Central memory CD8-positive, alpha-beta T cell (primary cell): ENCODE results near the gene RAB3B.

Experiments used
- ATAC-seq: fragments of 150-1000 bp; cut with Tn5 transposase; replicated peaks from 2 replicates; pipeline ENCODE4 v1.10.0; 2022; ENCODE audit warnings: mild to moderate bottlenecking, moderate FRiP score, moderate number of reproducible peaks; ENCODE audit not compliant: poor library complexity, severe bottlenecking; ENCODE audit errors: extremely low read depth
- DNase-seq, 2 donors: peaks; one replicate each; pipeline ENCODE4 v3.0.0; 2021; ENCODE audit warnings: low spot score in 2 of 2
- H3K27ac Mint-ChIP-seq: one replicate; pipeline ENCODE4 v1.8.0; 2022; ENCODE audit warnings: low read depth, mild to moderate bottlenecking, moderate library complexity, mixed read lengths
- H3K27me3 Mint-ChIP-seq: one replicate; pipeline ENCODE4 v1.8.0; 2022; ENCODE audit warnings: mixed read lengths
- H3K36me3 Mint-ChIP-seq: one replicate; pipeline ENCODE4 v1.8.0; 2022; ENCODE audit warnings: mild to moderate bottlenecking, moderate library complexity, mixed read lengths; ENCODE audit not compliant: insufficient read depth
- H3K4me1 Mint-ChIP-seq: one replicate; pipeline ENCODE4 v1.8.0; 2022; ENCODE audit warnings: mixed read lengths
- H3K4me3 Mint-ChIP-seq: one replicate; pipeline ENCODE4 v1.8.0; 2022; ENCODE audit warnings: mild to moderate bottlenecking, moderate library complexity, mixed read lengths
- H3K9me3 Mint-ChIP-seq: one replicate; pipeline ENCODE4 v1.8.0; 2022; ENCODE audit warnings: mixed read lengths

RAB3B gene

GRCh38 chr1:51961231-51961630, 29.3 kb downstream of the RAB3B start:
- Mint-ChIP-seq H3K4me3 (no peak overlapping the region), H3K4me1 (no peaks in the 10 kb centered on the region), H3K36me3 (no peaks in the 10 kb centered on the region), H3K27ac (no peak overlapping the region), H3K27me3 (peaks cover 15% of the 10 kb centered on the region), H3K9me3 (no peaks in the 10 kb centered on the region)
- no peak for ATAC-seq
- DNase-seq, result no peak

GRCh38 chr1:51960262-51960661, 30.2 kb downstream of the RAB3B start:
- DNase-seq, result no peak
- no peaks in the 10 kb centered on the region for H3K4me1 Mint-ChIP-seq
- H3K27ac Mint-ChIP-seq, result no peak overlapping the region

GRCh38 chr1:51958824-51959223, 31.7 kb downstream of the RAB3B start:
- DNase-seq (no peak), ATAC-seq (no peak)
- Mint-ChIP-seq H3K4me3 (no peak overlapping the region), H3K27me3 (peaks cover 15% of the 10 kb centered on the region), H3K27ac (no peak overlapping the region), H3K4me1 (no peaks in the 10 kb centered on the region), H3K9me3 (no peaks in the 10 kb centered on the region), H3K36me3 (no peaks in the 10 kb centered on the region)

More at GRCh38 chr1:51960262-51960661, 30.2 kb downstream of the RAB3B start:
- H3K4me3 Mint-ChIP-seq, result no peak overlapping the region
- no peaks in the 10 kb centered on the region for H3K36me3 Mint-ChIP-seq
- peaks cover 15% of the 10 kb centered on the region for H3K27me3 Mint-ChIP-seq
- H3K9me3 Mint-ChIP-seq, result no peaks in the 10 kb centered on the region
- no peak for ATAC-seq

GRCh38 chr1:51957618-51958017, 32.9 kb downstream of the RAB3B start:
- H3K36me3 Mint-ChIP-seq, result no peaks in the 10 kb centered on the region
- no peaks in the 10 kb centered on the region for H3K4me1 Mint-ChIP-seq
- ATAC-seq, result no peak
- no peak overlapping the region for H3K4me3 Mint-ChIP-seq
- no peak overlapping the region for H3K27ac Mint-ChIP-seq
- no peak for DNase-seq
- H3K27me3 Mint-ChIP-seq, result peaks cover 15% of the 10 kb centered on the region
- no peaks in the 10 kb centered on the region for H3K9me3 Mint-ChIP-seq

- no peaks in the 10 kb centered on the region for H3K36me3 Mint-ChIP-seq
- H3K4me3 Mint-ChIP-seq, result no peak overlapping the region
- peaks cover 15% of the 10 kb centered on the region for H3K27me3 Mint-ChIP-seq
- H3K9me3 Mint-ChIP-seq, result no peaks in the 10 kb centered on the region
- peak overlapping the region; percentile 4 for H3K27ac Mint-ChIP-seq
- DNase-seq (no peak), ATAC-seq (no peak)
- no peaks in the 10 kb centered on the region for H3K4me1 Mint-ChIP-seq
These were observed 33.7 kb downstream of the RAB3B start for GRCh38 chr1:51956528-51957509.

GRCh38 chr1:51955797-51956527, 34.5 kb downstream of the RAB3B start:
- no peak overlapping the region for H3K4me3 Mint-ChIP-seq
- ATAC-seq, result no peak
- peaks cover 15% of the 10 kb centered on the region for H3K27me3 Mint-ChIP-seq
- no peaks in the 10 kb centered on the region for H3K9me3 Mint-ChIP-seq
- H3K27ac Mint-ChIP-seq, result peak overlapping the region; percentile 4
- no peaks in the 10 kb centered on the region for H3K36me3 Mint-ChIP-seq
- H3K4me1 Mint-ChIP-seq, result no peaks in the 10 kb centered on the region
- DNase-seq, result no peak

GRCh38 chr1:51954783-51955182, 35.7 kb downstream of the RAB3B start:
- no peaks in the 10 kb centered on the region for H3K9me3 Mint-ChIP-seq
- ATAC-seq, result no peak

GRCh38 chr1:51953079-51953478, 37.4 kb downstream of the RAB3B start:
- Mint-ChIP-seq H3K4me3 (no peak overlapping the region), H3K27ac (no peak overlapping the region), H3K9me3 (no peaks in the 10 kb centered on the region), H3K36me3 (no peaks in the 10 kb centered on the region), H3K27me3 (no peaks in the 10 kb centered on the region), H3K4me1 (no peaks in the 10 kb centered on the region)
- ATAC-seq (no peak), DNase-seq (no peak)

More at GRCh38 chr1:51954783-51955182, 35.7 kb downstream of the RAB3B start:
- no peak for DNase-seq
- Mint-ChIP-seq H3K27me3 (peaks cover 8% of the 10 kb centered on the region), H3K4me3 (no peak overlapping the region), H3K36me3 (no peaks in the 10 kb centered on the region), H3K4me1 (no peaks in the 10 kb centered on the region), H3K27ac (no peak overlapping the region)

GRCh38 chr1:51952638-51953037, 37.9 kb downstream of the RAB3B start:
- no peak overlapping the region for H3K27ac Mint-ChIP-seq

GRCh38 chr1:51950701-51951100, 39.8 kb downstream of the RAB3B start:
- Mint-ChIP-seq H3K4me1 (no peaks in the 10 kb centered on the region), H3K9me3 (no peaks in the 10 kb centered on the region), H3K36me3 (no peaks in the 10 kb centered on the region), H3K4me3 (no peak overlapping the region), H3K27ac (no peak overlapping the region), H3K27me3 (no peaks in the 10 kb centered on the region)
- ATAC-seq (no peak), DNase-seq (no peak)

More at GRCh38 chr1:51952638-51953037, 37.9 kb downstream of the RAB3B start:
- no peak for ATAC-seq
- Mint-ChIP-seq H3K4me1 (no peaks in the 10 kb centered on the region), H3K36me3 (no peaks in the 10 kb centered on the region), H3K4me3 (no peak overlapping the region), H3K27me3 (no peaks in the 10 kb centered on the region), H3K9me3 (no peaks in the 10 kb centered on the region)
- no peak for DNase-seq

- Mint-ChIP-seq H3K27me3 (no peaks in the 10 kb centered on the region), H3K4me1 (no peaks in the 10 kb centered on the region), H3K36me3 (no peaks in the 10 kb centered on the region), H3K27ac (no peak overlapping the region), H3K9me3 (no peaks in the 10 kb centered on the region), H3K4me3 (no peak overlapping the region)
- DNase-seq, result no peak
- no peak for ATAC-seq
These were observed 41.3 kb downstream of the RAB3B start for GRCh38 chr1:51949014-51949702.

- no peaks in the 10 kb centered on the region for H3K27me3 Mint-ChIP-seq
- DNase-seq (no peak), ATAC-seq (no peak)
- no peak overlapping the region for H3K4me3 Mint-ChIP-seq
- H3K27ac Mint-ChIP-seq, result no peak overlapping the region
- no peaks in the 10 kb centered on the region for H3K36me3 Mint-ChIP-seq
- H3K9me3 Mint-ChIP-seq, result no peaks in the 10 kb centered on the region
- no peaks in the 10 kb centered on the region for H3K4me1 Mint-ChIP-seq
These were observed 42.0 kb downstream of the RAB3B start for GRCh38 chr1:51948491-51948915.
